HUES48 (cell line): ENCODE measurements around the gene SASH1.

Experiments used
- H3K27ac ChIP-seq: one replicate; pipeline ENCODE4 v1.7.0; 2013; ENCODE audit warnings: low read depth, low read length, inconsistent platforms
- H3K27me3 ChIP-seq: 2 replicates; pipeline ENCODE4 v1.6.1; 2013; ENCODE audit warnings: mild to moderate bottlenecking, low read length; ENCODE audit not compliant: control insufficient read depth, insufficient read depth
- H3K36me3 ChIP-seq: 2 replicates; pipeline ENCODE4 v1.6.1; 2013; ENCODE audit warnings: low read length; ENCODE audit not compliant: control insufficient read depth, insufficient read depth
- H3K4me1 ChIP-seq: 2 replicates; pipeline ENCODE4 v1.6.1; 2013; ENCODE audit warnings: mild to moderate bottlenecking, low read length; ENCODE audit not compliant: control insufficient read depth, insufficient read depth
- H3K4me3 ChIP-seq: 2 replicates; pipeline ENCODE4 v1.5.1; 2013; ENCODE audit warnings: mild to moderate bottlenecking, low read depth, low read length
- H3K9ac ChIP-seq: 2 replicates; pipeline ENCODE4 v1.6.1; 2013; ENCODE audit warnings: mild to moderate bottlenecking, low read depth, low read length, moderate library complexity
- H3K9me3 ChIP-seq: 2 replicates; pipeline ENCODE4 v1.6.1; 2013; ENCODE audit warnings: low read length; ENCODE audit not compliant: control insufficient read depth, insufficient read depth

Gene SASH1

DNA sequence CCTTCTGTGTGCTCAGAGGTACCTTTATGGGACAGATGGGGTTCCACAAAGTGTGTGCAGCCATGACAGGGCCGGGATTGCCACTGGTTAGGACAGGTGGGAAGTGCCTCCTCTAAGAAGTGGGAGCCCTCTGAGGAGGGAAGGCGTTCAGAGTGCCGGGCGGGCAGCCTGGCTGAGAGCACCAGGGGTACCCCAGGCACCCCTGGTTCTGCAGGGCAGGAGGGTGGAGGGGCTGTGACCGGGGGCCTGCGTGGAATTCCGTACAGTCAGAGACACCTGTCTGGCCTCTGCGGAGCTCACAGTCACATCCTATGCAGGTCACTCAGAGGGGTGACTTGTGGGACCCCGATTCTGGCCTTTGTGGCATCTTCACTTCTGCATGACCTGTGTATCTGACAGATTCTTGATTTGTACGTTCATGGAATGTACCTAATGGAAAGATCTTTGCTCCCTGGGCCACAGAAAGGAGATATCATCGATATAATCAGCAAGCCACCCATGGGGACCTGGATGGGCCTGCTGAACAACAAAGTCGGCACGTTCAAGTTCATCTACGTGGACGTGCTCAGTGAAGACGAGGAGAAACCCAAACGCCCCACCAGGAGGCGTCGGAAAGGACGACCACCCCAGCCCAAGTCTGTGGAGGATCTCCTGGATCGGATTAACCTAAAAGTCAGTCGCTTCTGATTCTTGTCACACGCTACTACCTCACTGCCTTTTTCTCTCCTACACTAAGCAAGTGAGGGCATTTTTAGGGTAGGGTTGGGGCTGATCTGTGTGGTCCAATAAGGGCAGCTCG lies 190.9 kb downstream of the SASH1 start:
- Histone ChIP-seq H3K27ac (no peak overlapping the region), H3K4me3 (no peak overlapping the region), H3K36me3 (peaks cover 68% of the 10 kb centered on the region), H3K4me1 (peaks cover 12% of the 10 kb centered on the region), H3K9me3 (no peaks in the 10 kb centered on the region), H3K27me3 (no peaks in the 10 kb centered on the region), H3K9ac (no peak overlapping the region)

DNA sequence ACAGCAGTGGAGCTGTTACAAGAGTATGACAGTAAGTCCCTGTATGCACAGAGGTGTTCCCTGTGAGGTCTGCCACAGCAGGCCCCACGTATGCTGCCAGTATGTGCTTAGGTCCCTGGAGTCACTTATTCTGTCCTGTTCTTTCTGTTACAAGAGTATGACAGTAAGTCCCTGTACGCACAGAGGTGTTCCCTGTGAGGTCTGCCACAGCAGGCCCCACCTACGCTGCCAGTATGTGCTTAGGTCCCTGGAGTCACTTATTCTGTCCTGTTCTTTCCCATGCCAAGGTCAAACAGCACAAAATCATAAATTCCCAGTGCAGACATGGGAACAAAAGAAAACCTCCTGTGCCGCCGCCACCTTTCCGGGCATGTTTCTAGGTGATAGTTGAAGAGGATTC lies 192.2 kb downstream of the SASH1 start:
- Histone ChIP-seq H3K27me3 (no peaks in the 10 kb centered on the region), H3K36me3 (peaks cover 68% of the 10 kb centered on the region), H3K4me3 (no peak overlapping the region), H3K9ac (no peak overlapping the region), H3K27ac (no peak overlapping the region), H3K4me1 (peaks cover 14% of the 10 kb centered on the region), H3K9me3 (no peaks in the 10 kb centered on the region)

DNA sequence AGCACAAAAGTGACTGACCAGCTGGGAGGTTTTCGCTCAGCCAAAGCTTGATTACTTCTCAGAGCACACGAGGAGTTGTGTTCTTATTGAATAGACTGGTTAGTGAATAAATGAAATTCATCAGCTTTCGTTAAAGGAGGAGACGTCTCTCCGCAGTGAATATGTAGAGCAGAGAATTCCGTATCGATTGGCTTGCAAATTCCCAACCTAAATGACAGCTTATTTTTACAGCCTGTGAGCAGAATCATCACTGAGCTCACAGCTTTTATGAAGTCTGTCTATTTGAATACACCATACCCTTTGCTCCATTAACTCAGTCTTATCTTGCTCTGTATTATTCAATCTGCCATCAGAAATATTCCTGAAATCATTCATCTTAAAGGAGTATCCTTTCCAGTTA lies 192.7 kb downstream of the SASH1 start:
- no peaks in the 10 kb centered on the region for H3K27me3 ChIP-seq
- H3K4me1 ChIP-seq: peaks cover 11% of the 10 kb centered on the region
- H3K36me3 ChIP-seq: peaks cover 73% of the 10 kb centered on the region
- no peak overlapping the region for H3K27ac ChIP-seq
- H3K9me3 ChIP-seq: no peaks in the 10 kb centered on the region
- no peak overlapping the region for H3K9ac ChIP-seq
- H3K4me3 ChIP-seq: no peak overlapping the region

DNA sequence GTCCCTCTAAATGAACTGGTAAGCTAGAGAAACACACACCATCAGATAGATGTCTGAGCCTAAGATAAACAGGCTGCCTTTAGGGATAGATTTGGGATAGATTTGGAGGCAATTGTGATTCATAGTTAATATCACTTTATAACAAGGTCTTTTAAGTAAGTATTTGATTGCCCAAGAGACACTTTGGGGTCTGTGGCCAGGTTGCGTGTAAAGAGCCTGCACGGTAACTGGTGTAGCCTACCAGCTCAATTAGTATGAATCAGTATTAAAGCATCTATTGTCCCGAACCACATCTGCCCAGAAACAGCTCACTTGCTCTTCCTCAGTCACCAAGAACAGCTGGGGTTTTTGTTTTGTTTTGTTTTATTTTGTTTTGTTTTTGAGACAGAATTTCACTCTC lies 193.3 kb downstream of the SASH1 start:
- Histone ChIP-seq H3K36me3 (peaks cover 78% of the 10 kb centered on the region), H3K9ac (no peak overlapping the region), H3K9me3 (no peaks in the 10 kb centered on the region), H3K27me3 (no peaks in the 10 kb centered on the region), H3K4me1 (peaks cover 5% of the 10 kb centered on the region), H3K4me3 (no peak overlapping the region), H3K27ac (no peak overlapping the region)

DNA sequence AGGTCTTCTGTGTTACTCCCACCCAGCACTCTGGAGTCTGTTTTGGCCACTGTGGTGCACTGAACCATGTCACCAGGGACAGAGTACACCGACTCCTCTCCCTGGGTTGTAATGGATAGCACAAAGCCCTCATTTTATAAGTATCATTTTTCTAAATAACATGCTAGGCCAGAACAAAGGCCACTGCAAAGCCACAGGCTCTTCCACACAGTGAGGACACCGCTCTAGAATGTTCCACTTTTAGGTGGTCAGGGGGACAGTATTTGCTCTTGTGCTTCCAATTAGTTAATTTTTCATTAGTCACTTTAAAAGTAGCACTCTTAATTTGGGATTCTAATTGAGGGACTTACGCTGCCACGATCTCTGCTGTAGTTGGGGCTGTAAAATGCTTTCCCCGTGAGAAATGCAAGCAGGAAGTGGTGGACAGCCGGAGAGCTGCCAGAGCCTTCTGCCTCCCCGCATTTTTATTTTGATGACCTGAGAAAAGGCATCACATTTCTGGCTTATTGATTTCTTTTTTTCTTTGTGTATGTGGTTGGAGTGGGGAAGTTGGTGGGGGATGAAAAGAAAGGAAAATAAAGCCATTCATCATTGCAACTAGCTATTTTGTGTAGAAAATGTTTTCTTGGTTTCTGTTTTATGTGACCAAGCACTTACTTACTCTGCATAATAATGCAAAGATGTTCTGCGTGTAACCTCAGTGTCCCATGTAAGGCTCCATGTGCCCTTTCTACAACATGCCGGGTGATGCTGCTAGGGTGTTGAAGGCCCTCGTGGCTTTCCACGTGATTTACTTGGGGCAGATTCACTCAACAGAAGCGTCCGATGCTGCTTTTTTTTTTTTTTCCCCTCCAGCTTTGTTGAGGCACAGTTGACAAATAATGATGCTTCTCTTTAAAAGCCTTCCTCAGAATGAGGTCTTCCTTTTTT lies 195.9 kb downstream of the SASH1 start:
- H3K9ac ChIP-seq: no peak overlapping the region
- H3K27me3 ChIP-seq: no peaks in the 10 kb centered on the region
- no peak overlapping the region for H3K4me3 ChIP-seq
- peaks cover 2% of the 10 kb centered on the region; the same call in 1 of the 2 replicates for H3K4me1 ChIP-seq
- H3K9me3 ChIP-seq: no peaks in the 10 kb centered on the region
- no peak overlapping the region for H3K27ac ChIP-seq
- H3K36me3 ChIP-seq: peaks cover 78% of the 10 kb centered on the region

DNA sequence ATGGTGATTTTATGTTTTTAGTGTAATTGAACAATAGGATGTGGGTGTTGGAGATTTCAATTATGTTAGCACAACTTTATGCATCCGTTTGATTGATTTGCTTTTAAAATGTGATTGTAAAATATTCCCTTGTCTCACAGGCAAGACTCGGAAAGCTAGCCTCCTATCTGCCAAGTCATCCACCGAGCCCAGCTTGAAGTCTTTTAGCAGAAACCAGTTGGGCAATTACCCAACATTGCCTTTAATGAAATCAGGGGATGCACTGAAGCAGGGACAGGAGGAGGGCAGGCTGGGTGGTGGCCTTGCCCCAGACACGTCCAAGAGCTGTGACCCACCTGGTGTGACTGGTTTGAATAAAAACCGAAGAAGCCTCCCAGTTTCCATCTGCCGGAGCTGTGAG lies 200.9 kb downstream of the SASH1 start:
- H3K36me3 ChIP-seq: peaks cover 88% of the 10 kb centered on the region
- no peaks in the 10 kb centered on the region for H3K27me3 ChIP-seq
- H3K9ac ChIP-seq: no peak overlapping the region
- no peak overlapping the region for H3K27ac ChIP-seq
- peaks cover 2% of the 10 kb centered on the region; the same call in 1 of the 2 replicates for H3K4me1 ChIP-seq
- H3K4me3 ChIP-seq: no peak overlapping the region
- H3K9me3 ChIP-seq: no peaks in the 10 kb centered on the region

DNA sequence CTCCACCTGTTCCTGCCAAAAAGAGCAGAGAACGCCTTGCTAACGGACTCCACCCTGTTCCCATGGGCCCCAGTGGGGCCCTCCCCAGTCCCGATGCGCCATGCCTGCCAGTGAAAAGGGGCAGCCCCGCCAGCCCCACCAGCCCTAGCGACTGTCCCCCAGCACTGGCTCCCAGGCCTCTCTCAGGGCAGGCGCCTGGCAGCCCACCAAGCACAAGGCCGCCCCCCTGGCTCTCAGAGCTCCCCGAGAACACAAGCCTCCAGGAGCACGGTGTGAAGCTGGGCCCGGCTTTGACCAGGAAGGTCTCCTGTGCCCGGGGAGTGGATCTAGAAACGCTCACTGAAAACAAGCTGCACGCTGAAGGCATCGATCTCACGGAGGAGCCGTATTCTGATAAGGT lies 201.8 kb downstream of the SASH1 start:
- Histone ChIP-seq H3K9ac (no peak overlapping the region), H3K36me3 (peaks cover 94% of the 10 kb centered on the region), H3K4me1 (no peaks in the 10 kb centered on the region), H3K27ac (no peak overlapping the region), H3K4me3 (no peak overlapping the region), H3K27me3 (no peaks in the 10 kb centered on the region), H3K9me3 (no peaks in the 10 kb centered on the region)

DNA sequence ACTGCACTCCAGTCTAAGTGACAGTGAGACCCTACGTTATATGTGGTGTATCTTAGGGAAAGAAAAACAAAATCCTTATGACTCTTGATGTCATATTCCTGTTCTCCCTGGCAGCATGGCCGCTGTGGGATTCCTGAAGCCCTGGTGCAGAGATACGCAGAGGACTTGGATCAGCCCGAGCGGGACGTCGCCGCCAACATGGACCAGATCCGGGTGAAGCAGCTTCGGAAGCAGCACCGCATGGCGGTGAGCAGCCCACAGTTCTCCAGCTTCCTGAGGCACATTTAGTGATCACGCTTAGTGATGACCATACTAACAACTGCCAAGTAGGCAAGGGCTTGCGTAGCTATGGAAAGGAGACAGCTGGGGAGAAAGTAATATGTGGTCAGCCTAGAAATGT lies 203.3 kb downstream of the SASH1 start:
- Histone ChIP-seq H3K27ac (no peak overlapping the region), H3K9ac (no peak overlapping the region), H3K36me3 (peaks cover 81% of the 10 kb centered on the region), H3K4me1 (peaks cover 8% of the 10 kb centered on the region), H3K9me3 (no peaks in the 10 kb centered on the region), H3K4me3 (no peak overlapping the region), H3K27me3 (no peaks in the 10 kb centered on the region)

DNA sequence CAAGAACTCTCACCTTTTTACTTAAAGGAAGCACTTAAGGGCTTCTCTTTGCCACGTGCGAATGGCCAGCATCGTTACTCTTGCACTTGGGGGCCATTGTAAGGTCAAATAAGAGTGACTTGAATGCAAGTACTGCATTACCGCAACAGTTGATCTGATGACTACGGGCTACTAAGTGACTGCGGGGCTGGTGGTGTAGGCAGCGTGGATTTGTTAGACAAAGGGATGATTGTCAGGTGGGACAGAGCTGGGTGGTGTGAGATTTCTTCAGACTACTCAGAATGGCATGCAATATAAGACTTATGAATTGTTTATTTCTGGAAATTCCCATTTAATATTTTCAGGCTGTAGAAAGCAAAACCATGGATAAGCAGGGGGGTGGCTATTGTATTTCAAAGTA lies 204.5 kb downstream of the SASH1 start:
- Histone ChIP-seq H3K4me3 (no peak overlapping the region), H3K36me3 (peaks cover 71% of the 10 kb centered on the region), H3K4me1 (peaks cover 12% of the 10 kb centered on the region), H3K9ac (no peak overlapping the region), H3K9me3 (no peaks in the 10 kb centered on the region), H3K27me3 (no peaks in the 10 kb centered on the region), H3K27ac (no peak overlapping the region)

DNA sequence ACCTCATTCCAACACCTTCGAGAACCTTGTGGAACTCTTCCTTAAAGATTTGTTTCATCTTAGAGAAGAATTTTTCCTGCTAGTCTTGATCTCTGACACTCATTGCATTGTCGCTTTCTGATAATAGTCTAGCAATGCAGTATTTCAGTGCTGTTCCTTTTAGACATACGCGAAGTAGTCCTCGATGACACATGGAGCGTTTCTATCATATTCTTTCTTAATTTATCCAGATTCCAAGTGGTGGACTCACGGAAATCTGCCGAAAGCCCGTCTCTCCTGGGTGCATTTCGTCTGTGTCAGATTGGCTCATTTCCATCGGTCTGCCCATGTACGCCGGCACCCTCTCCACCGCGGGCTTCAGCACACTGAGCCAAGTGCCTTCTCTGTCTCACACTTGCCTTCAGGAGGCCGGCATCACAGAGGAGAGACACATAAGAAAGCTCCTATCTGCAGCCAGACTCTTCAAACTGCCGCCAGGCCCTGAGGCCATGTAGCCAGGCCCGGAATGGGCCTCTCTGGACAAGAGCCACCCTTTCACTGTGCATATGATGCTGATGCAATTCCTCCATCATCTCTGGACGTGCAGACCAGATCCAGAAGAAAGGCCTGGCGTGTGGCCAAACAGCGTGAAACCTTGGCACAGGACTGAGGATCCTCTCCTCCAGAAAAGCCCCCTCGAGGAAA lies 205.6 kb downstream of the SASH1 start:
- Histone ChIP-seq H3K4me1 (peaks cover 12% of the 10 kb centered on the region), H3K27ac (no peak overlapping the region), H3K9ac (no peak overlapping the region), H3K4me3 (no peak overlapping the region), H3K36me3 (peaks cover 62% of the 10 kb centered on the region), H3K9me3 (no peaks in the 10 kb centered on the region), H3K27me3 (no peaks in the 10 kb centered on the region)
